ENCODE data around the gene PEBP1. TPM values are rescaled to one million over a fixed set of nuclear protein-coding genes. Genes with fewer than 3 reads are reported as not detected.
A peak's percentile ranks its signal among the peaks of the same experiment; 100 is the strongest.

Gene PEBP1
- total and polyA plus RNA-seq, 2 of the 8 experiments (the other 6 are each of a cell fraction or from before 2014, with no cell fraction given): 444 to 622 TPM

DNA sequence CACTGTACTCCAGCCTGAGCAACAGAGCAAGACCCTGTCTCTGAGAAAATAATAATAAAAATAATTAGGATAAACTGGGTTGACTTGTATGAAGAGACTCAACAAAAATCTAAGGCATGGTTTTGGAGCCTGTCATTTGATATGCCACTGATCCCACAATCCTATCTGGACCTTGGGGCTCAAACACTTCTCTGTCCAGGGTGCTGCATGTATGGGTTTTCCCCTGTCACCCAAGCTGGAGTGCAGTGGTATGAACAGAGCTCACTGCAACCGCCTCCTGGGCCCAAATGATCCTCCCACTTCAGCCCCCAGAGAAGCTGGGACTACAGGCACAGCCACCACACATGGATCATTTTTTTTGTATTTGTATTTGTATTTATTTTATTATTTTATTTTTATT lies 26.8 kb upstream of the PEBP1 start:
- DNase-seq (ENCODE audit: low read depth in 1 of 2, low spot score in 2 of 2): no peak
- Histone ChIP-seq H3K23ac (ENCODE audit: insufficient read length) (no peak overlapping the region), H3K79me1 (ENCODE audit: low read depth, low read length) (no peaks in the 10 kb centered on the region), H4K91ac (replicated peaks; ENCODE audit: insufficient read length, low read length) (peak overlapping the region; percentile 65), H3K27me3 (replicated peaks in 1 of 4; ENCODE audit: control insufficient read depth in 3 of 4, extremely low read depth in 1 of 4, insufficient read depth in 3 of 4, low read length in 3 of 4) (no peaks in the 10 kb centered on the region), H3K9me3 (ENCODE audit: insufficient read depth in 2 of 2, low read depth in 1 of 2, low read length in 1 of 2) (no peaks in the 10 kb centered on the region), H2BK5ac (ENCODE audit: low read depth, low read length) (no peak overlapping the region), H3K56ac (replicated peaks; ENCODE audit: insufficient read length, low read depth, low read length) (no peak overlapping the region), H4K20me1 (replicated peaks in 1 of 2; ENCODE audit: control insufficient read depth in 1 of 2, insufficient read depth in 2 of 2, low read length in 2 of 2) (no peaks in the 10 kb centered on the region), H3K27ac (ENCODE audit: low read depth, low read length) (no peak overlapping the region), H4K8ac (ENCODE audit: extremely low read depth, insufficient read depth, low read length) (no peak overlapping the region), H3K4me3 (ENCODE audit: extremely low read depth in 1 of 4, insufficient read depth in 2 of 4, low read depth in 3 of 4, low read length in 4 of 4) (no peak overlapping the region), H3K14ac (ENCODE audit: insufficient read length) (no peak overlapping the region), H3K23me2 (ENCODE audit: low read depth, low read length) (peaks cover 3% of the 10 kb centered on the region; the same call in 1 of the 2 replicates), H3K4me2 (ENCODE audit: insufficient read depth in 1 of 2, low read depth in 2 of 2, low read length in 2 of 2) (no peak overlapping the region), H2BK12ac (ENCODE audit: low read depth, low read length) (no peak overlapping the region; the same call in 1 of the 2 replicates), H2BK20ac (ENCODE audit: low read length) (0 out of 2 replicates have a peak overlapping the region, but pooled peaks have one; percentile 48), H3K4me1 (replicated peaks in 1 of 4; ENCODE audit: control insufficient read depth in 3 of 4, insufficient read depth in 4 of 4, low read length in 3 of 4) (no peaks in the 10 kb centered on the region; a peak in 1 of 7 replicates), H3K36me3 (ENCODE audit: control insufficient read depth in 2 of 4, insufficient read depth in 4 of 4, low read length in 3 of 4) (no peaks in the 10 kb centered on the region), H3K18ac (ENCODE audit: extremely low read depth, low read length) (no peak overlapping the region), H2AK5ac (ENCODE audit: low read depth, low read length) (no peak overlapping the region), H2AFZ (ENCODE audit: low read length) (no peak overlapping the region), H3K79me2 (ENCODE audit: control insufficient read depth in 1 of 2, insufficient read depth in 2 of 2, low read length in 2 of 2) (no peaks in the 10 kb centered on the region), H3K4ac (replicated peaks; ENCODE audit: insufficient read length, low read depth, low read length) (no peak overlapping the region), H3K9ac (replicated peaks in 1 of 4; ENCODE audit: extremely low read depth in 1 of 4, low read depth in 3 of 4, low read length in 3 of 4) (no peak overlapping the region), H2BK120ac (replicated peaks; ENCODE audit: low read depth, low read length) (no peak overlapping the region), H2BK15ac (ENCODE audit: low read length) (no peak overlapping the region; the same call in 1 of the 2 replicates), H4K5ac (ENCODE audit: insufficient read length, low read depth, low read length) (no peak overlapping the region)
- WGBS, 2 experiments (ENCODE audit: extremely low coverage in 1 of 2, insufficient coverage in 1 of 2, insufficient read length in 1 of 2, insufficient replicate concordance in 2 of 2, low coverage in 1 of 2, low lambda C conversion rate in 2 of 2, missing lambda C conversion rate in 1 of 2): 100% methylated on average over 1 of the region's 1 CpG; no CpG with 5 or more reads in 1 of the 2 experiments
- no peak for FAIRE-seq
- ChIA-PET POLR2A (ENCODE audit: partially characterized antibody) (interaction anchor here (0.8 to 3.5 kb wide), 6 partner anchors 10 to 47 kb away, joined by 3 to 14 read pairs (median 4); no protein-coding TSS in a partner anchor), CTCF (ENCODE audit: partially characterized antibody) (interaction anchor here (0.7 to 1.9 kb wide), 6 partner anchors 11 to 234 kb away, joined by 3 to 6 read pairs (median 4); no protein-coding TSS in a partner anchor)
- no peak for TF ChIP-seq HDAC2 (IDR thresholded peaks at IDR 0.05; ENCODE audit: borderline replicate concordance in 1 of 2, low read depth in 2 of 2, low read length in 2 of 2)
